ENCODE data around the gene SH3TC1.

DNA sequence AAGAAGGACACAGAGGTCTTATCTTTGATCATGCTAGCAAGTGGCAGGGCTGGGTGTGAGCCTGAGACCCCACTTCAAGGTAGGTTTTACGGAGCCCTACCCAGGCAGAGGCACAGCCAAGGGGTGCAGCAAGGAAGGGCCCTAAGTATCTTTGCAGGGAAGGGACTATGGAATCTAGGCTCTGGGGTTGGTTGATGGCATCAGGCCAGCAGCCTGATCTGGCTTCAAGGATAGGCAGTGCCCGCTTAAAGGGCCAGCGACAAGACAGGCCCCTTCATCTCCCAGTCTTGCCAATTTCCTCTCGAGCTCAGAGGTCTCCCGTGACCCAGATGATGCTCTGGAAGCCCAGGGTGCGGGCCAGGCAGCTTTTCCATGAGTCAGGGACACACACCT is 46.2 kb upstream of the SH3TC1 start:
- TF ChIP-seq, protein P1, sequence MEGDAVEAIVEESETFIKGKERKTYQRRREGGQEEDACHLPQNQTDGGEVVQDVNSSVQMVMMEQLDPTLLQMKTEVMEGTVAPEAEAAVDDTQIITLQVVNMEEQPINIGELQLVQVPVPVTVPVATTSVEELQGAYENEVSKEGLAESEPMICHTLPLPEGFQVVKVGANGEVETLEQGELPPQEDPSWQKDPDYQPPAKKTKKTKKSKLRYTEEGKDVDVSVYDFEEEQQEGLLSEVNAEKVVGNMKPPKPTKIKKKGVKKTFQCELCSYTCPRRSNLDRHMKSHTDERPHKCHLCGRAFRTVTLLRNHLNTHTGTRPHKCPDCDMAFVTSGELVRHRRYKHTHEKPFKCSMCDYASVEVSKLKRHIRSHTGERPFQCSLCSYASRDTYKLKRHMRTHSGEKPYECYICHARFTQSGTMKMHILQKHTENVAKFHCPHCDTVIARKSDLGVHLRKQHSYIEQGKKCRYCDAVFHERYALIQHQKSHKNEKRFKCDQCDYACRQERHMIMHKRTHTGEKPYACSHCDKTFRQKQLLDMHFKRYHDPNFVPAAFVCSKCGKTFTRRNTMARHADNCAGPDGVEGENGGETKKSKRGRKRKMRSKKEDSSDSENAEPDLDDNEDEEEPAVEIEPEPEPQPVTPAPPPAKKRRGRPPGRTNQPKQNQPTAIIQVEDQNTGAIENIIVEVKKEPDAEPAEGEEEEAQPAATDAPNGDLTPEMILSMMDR (IDR thresholded peaks at IDR 0.05), result no peak
- no peak for TF ChIP-seq POLR2AphosphoS5 (IDR thresholded peaks at IDR 0.05)

Measured in transverse colon (tissue), 4 donors.